ENCODE results near the gene AGBL1.

GRCh38 chr15:86630946-86631345, 551.3 kb downstream of the AGBL1 start:
- no peak for TF ChIP-seq CTCF (IDR thresholded peaks at IDR 0.05; ENCODE audit: insufficient read depth, low read depth, low read length)
- TF ChIP-seq EZH2 (IDR thresholded peaks at IDR 0.05; ENCODE audit: insufficient read depth, low read length), result no peak
